Measurements from ENCODE around the gene HUS1B. TPM values are rescaled to one million over a fixed set of nuclear protein-coding genes. Genes with fewer than 3 reads are reported as not detected.

Gene HUS1B
- total RNA-seq, 2 experiments from 2014 or later: 2.2 to 3.1 TPM

DNA sequence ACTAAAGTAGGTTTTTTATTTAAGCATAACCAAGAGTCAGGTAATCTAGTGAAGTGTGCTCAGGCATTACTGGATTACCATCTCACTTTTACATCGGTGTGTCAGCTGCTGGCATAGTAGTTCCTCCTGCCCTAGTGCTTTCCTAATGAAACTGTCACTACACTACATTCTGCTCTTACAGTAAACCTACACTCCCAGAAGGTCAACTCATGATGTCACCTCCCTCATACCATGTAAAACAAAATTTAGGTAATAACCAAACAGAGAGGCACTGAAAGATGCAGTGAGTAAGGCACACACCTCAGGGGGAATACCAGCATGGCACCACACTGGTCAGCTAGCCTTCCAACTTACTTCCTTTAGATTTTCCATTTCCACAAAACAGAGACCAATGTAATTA, 23.3 kb downstream of the HUS1B start:
- no peak for ATAC-seq (ENCODE audit: poor library complexity)
- Mint-ChIP-seq H3K4me3 (no peak overlapping the region), H3K27ac (no peak overlapping the region), H3K36me3 (ENCODE audit: low read depth) (peaks cover 76% of the 10 kb centered on the region), H3K27me3 (no peaks in the 10 kb centered on the region), H3K9me3 (no peaks in the 10 kb centered on the region), H3K4me1 (ENCODE audit: low read depth) (peaks cover 10% of the 10 kb centered on the region)
- intact Hi-C loops (cut with DNase I, micrococcal nuclease): no loop called here
- Histone ChIP-seq H3K36me3 (ENCODE audit: insufficient read depth, low read length) (peaks cover 29% of the 10 kb centered on the region), H3K27me3 (ENCODE audit: control insufficient read depth in 1 of 2, insufficient read depth in 2 of 2, low read length in 2 of 2) (no peaks in the 10 kb centered on the region), H3K4me1 (ENCODE audit: insufficient read depth, low read length) (no peaks in the 10 kb centered on the region), H3K27ac (ENCODE audit: low read depth in 1 of 2, low read length in 2 of 2) (no peak overlapping the region), H3K4me3 (ENCODE audit: low read length) (no peak overlapping the region), H3K9me3 (ENCODE audit: control insufficient read depth in 1 of 2, insufficient read depth in 1 of 2, low read length in 2 of 2) (no peaks in the 10 kb centered on the region)
- TF ChIP-seq, protein P1, sequence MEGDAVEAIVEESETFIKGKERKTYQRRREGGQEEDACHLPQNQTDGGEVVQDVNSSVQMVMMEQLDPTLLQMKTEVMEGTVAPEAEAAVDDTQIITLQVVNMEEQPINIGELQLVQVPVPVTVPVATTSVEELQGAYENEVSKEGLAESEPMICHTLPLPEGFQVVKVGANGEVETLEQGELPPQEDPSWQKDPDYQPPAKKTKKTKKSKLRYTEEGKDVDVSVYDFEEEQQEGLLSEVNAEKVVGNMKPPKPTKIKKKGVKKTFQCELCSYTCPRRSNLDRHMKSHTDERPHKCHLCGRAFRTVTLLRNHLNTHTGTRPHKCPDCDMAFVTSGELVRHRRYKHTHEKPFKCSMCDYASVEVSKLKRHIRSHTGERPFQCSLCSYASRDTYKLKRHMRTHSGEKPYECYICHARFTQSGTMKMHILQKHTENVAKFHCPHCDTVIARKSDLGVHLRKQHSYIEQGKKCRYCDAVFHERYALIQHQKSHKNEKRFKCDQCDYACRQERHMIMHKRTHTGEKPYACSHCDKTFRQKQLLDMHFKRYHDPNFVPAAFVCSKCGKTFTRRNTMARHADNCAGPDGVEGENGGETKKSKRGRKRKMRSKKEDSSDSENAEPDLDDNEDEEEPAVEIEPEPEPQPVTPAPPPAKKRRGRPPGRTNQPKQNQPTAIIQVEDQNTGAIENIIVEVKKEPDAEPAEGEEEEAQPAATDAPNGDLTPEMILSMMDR (IDR thresholded peaks at IDR 0.05): no peak
- ChIA-PET CTCF (no interaction called here), POLR2A (no interaction called here)
- no peak for DNase-seq

DNA sequence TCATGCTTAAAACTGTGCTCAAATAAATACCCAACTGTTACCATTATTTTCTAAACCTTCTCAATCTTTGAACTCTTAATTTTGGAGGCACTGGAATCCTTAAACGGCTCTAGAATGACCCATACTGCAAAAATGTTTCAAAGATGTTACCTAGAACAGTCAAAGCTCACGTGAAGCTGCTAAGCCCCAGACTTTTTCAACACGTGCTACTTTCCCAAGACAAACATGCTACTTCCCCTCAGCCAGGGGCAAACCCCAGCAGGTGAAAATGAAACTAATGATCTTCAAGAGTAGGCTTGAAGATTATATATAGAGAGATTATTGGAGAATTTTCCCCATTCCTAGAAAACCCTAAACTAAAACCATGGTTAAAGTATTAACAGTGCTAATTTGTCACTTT, 28.1 kb downstream of the HUS1B start:
- peaks cover 12% of the 10 kb centered on the region for H3K4me1 Mint-ChIP-seq (ENCODE audit: low read depth)
- DNase-seq (peak in 1 of 14 experiments; percentile 5), ATAC-seq (ENCODE audit: poor library complexity) (no peak)
- no peaks in the 10 kb centered on the region for H3K4me1 ChIP-seq (ENCODE audit: insufficient read depth, low read length)
- H3K27ac Mint-ChIP-seq: peak overlapping the region; percentile 28
- no peak overlapping the region for H3K4me3 ChIP-seq (ENCODE audit: low read length)
- H3K27me3 ChIP-seq (ENCODE audit: control insufficient read depth in 1 of 2, insufficient read depth in 2 of 2, low read length in 2 of 2): no peaks in the 10 kb centered on the region
- TF ChIP-seq, protein P1 (IDR thresholded peaks at IDR 0.05): no peak
- no peaks in the 10 kb centered on the region for H3K9me3 ChIP-seq (ENCODE audit: control insufficient read depth in 1 of 2, insufficient read depth in 1 of 2, low read length in 2 of 2)
- POLR2A ChIA-PET: no interaction called here
- peaks cover 40% of the 10 kb centered on the region for H3K36me3 ChIP-seq (ENCODE audit: insufficient read depth, low read length)
- no peaks in the 10 kb centered on the region for H3K9me3 Mint-ChIP-seq
- intact Hi-C loops (cut with DNase I, micrococcal nuclease): no loop called here
- H3K36me3 Mint-ChIP-seq (ENCODE audit: low read depth): peaks cover 77% of the 10 kb centered on the region
- CTCF ChIA-PET: no interaction called here
- no peak overlapping the region for H3K27ac ChIP-seq (ENCODE audit: low read depth in 1 of 2, low read length in 2 of 2)
- H3K4me3 Mint-ChIP-seq: no peak overlapping the region
- no peaks in the 10 kb centered on the region for H3K27me3 Mint-ChIP-seq

DNA sequence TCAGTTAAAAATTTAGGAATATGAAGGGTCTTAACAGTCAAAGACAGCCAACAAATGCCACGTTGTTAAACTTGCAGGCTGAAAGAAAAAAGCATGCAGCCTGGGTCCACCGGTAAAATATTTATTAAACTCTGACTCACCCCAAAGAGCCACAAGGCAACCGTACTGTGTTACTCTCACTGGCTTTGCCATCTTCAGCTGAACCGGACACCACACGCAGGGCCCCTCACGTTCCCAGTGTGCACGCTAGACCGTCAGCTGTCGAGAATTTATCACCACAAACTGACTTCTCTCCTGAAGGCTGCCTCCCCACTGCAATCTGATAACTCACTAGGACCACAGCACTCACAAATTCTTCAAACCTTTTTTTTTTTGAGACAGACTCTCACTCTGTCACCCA, 30.7 kb downstream of the HUS1B start:
- H3K4me1 ChIP-seq (ENCODE audit: insufficient read depth, low read length): no peaks in the 10 kb centered on the region
- no peaks in the 10 kb centered on the region for H3K9me3 Mint-ChIP-seq
- DNase-seq (no peak), ATAC-seq (ENCODE audit: poor library complexity) (no peak)
- no peak overlapping the region for H3K4me3 ChIP-seq (ENCODE audit: low read length)
- no peak overlapping the region for H3K4me3 Mint-ChIP-seq
- no peaks in the 10 kb centered on the region for H3K27me3 ChIP-seq (ENCODE audit: control insufficient read depth in 1 of 2, insufficient read depth in 2 of 2, low read length in 2 of 2)
- H3K9me3 ChIP-seq (ENCODE audit: control insufficient read depth in 1 of 2, insufficient read depth in 1 of 2, low read length in 2 of 2): no peaks in the 10 kb centered on the region
- H3K36me3 ChIP-seq (ENCODE audit: insufficient read depth, low read length): peaks cover 49% of the 10 kb centered on the region
- intact Hi-C loops (cut with DNase I, micrococcal nuclease): no loop called here
- TF ChIP-seq, protein P1 (IDR thresholded peaks at IDR 0.05): no peak
- ChIA-PET CTCF (no interaction called here), POLR2A (no interaction called here)
- no peak overlapping the region for H3K27ac Mint-ChIP-seq
- peaks cover 14% of the 10 kb centered on the region for H3K4me1 Mint-ChIP-seq (ENCODE audit: low read depth)
- no peaks in the 10 kb centered on the region for H3K27me3 Mint-ChIP-seq
- H3K36me3 Mint-ChIP-seq (ENCODE audit: low read depth): peaks cover 78% of the 10 kb centered on the region
- H3K27ac ChIP-seq (ENCODE audit: low read depth in 1 of 2, low read length in 2 of 2): no peak overlapping the region

Data from CD4-positive, alpha-beta T cell (primary cell).